A673 (cell line): ENCODE results near the gene UNC13D.

ENCODE experiments used
- CTCF ChIP-seq: fragments of 300-800, 200-600 bp; sonication (generic); conservative IDR thresholded peaks from 2 replicates; pipeline ENCODE4 v1.5.1; 2017; ENCODE audit warnings: low read depth, mild to moderate bottlenecking, antibody characterized with exemption, low read length, moderate library complexity, mixed read lengths
- EZH2 ChIP-seq: fragments of 200-600 bp; sonication (generic); IDR thresholded peaks from 2 replicates; pipeline ENCODE4 v1.6.1; 2017; ENCODE audit warnings: borderline replicate concordance, low read depth, mild to moderate bottlenecking, mixed read lengths, antibody characterized with exemption, low read length; ENCODE audit not compliant: poor library complexity, severe bottlenecking

GRCh38 chr17:75873587-75874322 is 29.6 kb upstream of the UNC13D start:
- TF ChIP-seq CTCF (no peak), EZH2 (no peak)
